Smooth muscle cell (in vitro differentiated cells): ENCODE measurements around the gene NDRG2. TPM values are rescaled to one million over a fixed set of nuclear protein-coding genes. Genes with fewer than 3 reads are reported as not detected.
A peak's percentile ranks its signal among the peaks of the same experiment; 100 is the strongest.

Experiments used
- DNase-seq: peaks from one replicate; lab custom pipeline; 2025; ENCODE audit not compliant: unreplicated experiment; lab: John Stamatoyannopoulos, UW
- H2AFZ ChIP-seq: fragments of 200-600 bp; sonication (generic); 2 replicates; pipeline ENCODE4 v1.6.0; 2016; ENCODE audit warnings: antibody characterized with exemption, low read depth, mild to moderate bottlenecking
- H3F3A ChIP-seq: fragments of 200-600 bp; sonication (generic); 2 replicates; pipeline ENCODE4 v1.6.0; 2017; ENCODE audit warnings: antibody characterized with exemption, low read depth
- H3K27ac ChIP-seq: fragments of 200-600 bp; sonication (generic); 2 replicates; pipeline ENCODE4 v1.5.1; 2016; ENCODE audit warnings: low read depth, mild to moderate bottlenecking
- H3K27me3 ChIP-seq: fragments of 200-600 bp; sonication (generic); 2 replicates; pipeline ENCODE4 v1.6.1; 2016; ENCODE audit warnings: low read depth, mild to moderate bottlenecking
- H3K36me3 ChIP-seq: fragments of 200-600 bp; sonication (generic); 2 replicates; pipeline ENCODE4 v1.5.1; 2016; ENCODE audit warnings: low read depth
- H3K4me1 ChIP-seq: fragments of 200-600 bp; sonication (generic); 2 replicates; pipeline ENCODE4 v1.5.1; 2016; ENCODE audit warnings: low read depth
- H3K4me2 ChIP-seq: fragments of 200-600 bp; sonication (generic); 2 replicates; pipeline ENCODE4 v1.6.0; 2016; ENCODE audit warnings: mild to moderate bottlenecking
- H3K4me3 ChIP-seq: fragments of 200-600 bp; sonication (generic); 2 replicates; pipeline ENCODE4 v1.5.1; 2016; ENCODE audit warnings: mild to moderate bottlenecking
- H3K79me2 ChIP-seq: fragments of 200-600 bp; sonication (generic); 2 replicates; pipeline ENCODE4 v1.6.0; 2016; ENCODE audit warnings: low read depth, mild to moderate bottlenecking
- H3K9ac ChIP-seq: fragments of 200-600 bp; sonication (generic); 2 replicates; pipeline ENCODE4 v1.6.0; 2016; ENCODE audit warnings: low read depth
- H3K9me3 ChIP-seq: fragments of 200-600 bp; sonication (generic); replicated peaks from 2 replicates; pipeline ENCODE4 v1.5.1; 2016; ENCODE audit warnings: low read depth
- H4K20me1 ChIP-seq: fragments of 200-600 bp; sonication (generic); 2 replicates; pipeline ENCODE4 v1.6.0; 2016; ENCODE audit warnings: low read depth
- WGBS: methylation state at CpG from one replicate; pipeline ENCODE4 v1.1.7; 2016; ENCODE audit warnings: low lambda C conversion rate; 5-methylcytosine and 5-hydroxymethylcytosine counted together
- polyA plus RNA-seq: library from polyadenylated mRNA; unstranded; fragments of >200 nt; fragmentation: Nextera tagmentation; extraction: Ambion mirVana; gene quantifications from 2 replicates; pipeline ENCODE4 v1.2.1, GENCODE V29; 2016
- total RNA-seq: library from RNA; depleted of rRNA; stranded (reverse); fragments of >200 nt; gene quantifications from 2 replicates; pipeline ENCODE4 v1.2.3, GENCODE V29; 2014
- TF ChIP-seq, protein P1 (sequence below): fragments of 200-600 bp; sonication (generic); IDR thresholded peaks from 2 replicates; pipeline ENCODE4 v1.5.1; 2017; ENCODE audit warnings: borderline replicate concordance, mild to moderate bottlenecking, antibody characterized with exemption; ENCODE audit not compliant: insufficient read depth, poor library complexity, severe bottlenecking

Gene NDRG2
- total and polyA plus RNA-seq, 2 experiments from 2014 or later = 31.1 to 48.4 TPM

GRCh38 chr14:21070083-21070609, 45.3 kb upstream of the NDRG2 start, which contains the start of gene ARHGEF40:
TSS of gene ARHGEF40 (plus strand) at chr14:21070304. CDS start at chr14:21070397, 93 bp downstream.
- Histone ChIP-seq H3K79me2 (peaks cover 28% of the 10 kb centered on the region), H4K20me1 (peaks cover 21% of the 10 kb centered on the region), H3K27me3 (no peaks in the 10 kb centered on the region), H2AFZ (peak within 1 kb of the TSS; percentile 84), H3K27ac (peak within 1 kb of the TSS; percentile 93), H3K9me3 (no peaks in the 10 kb centered on the region), H3K4me3 (peak within 1 kb of the TSS; percentile 88), H3K36me3 (no peaks in the 10 kb centered on the region), H3F3A (peaks cover 22% of the 10 kb centered on the region), H3K4me1 (peaks cover 25% of the 10 kb centered on the region), H3K4me2 (peak within 1 kb of the TSS; percentile 99), H3K9ac (peak within 1 kb of the TSS; percentile 91)
- peak; percentile 65 for DNase-seq
- under 1% methylated on average over 31 of the region's 63 CpGs for whole genome bisulfite sequencing
- TF ChIP-seq, protein P1, sequence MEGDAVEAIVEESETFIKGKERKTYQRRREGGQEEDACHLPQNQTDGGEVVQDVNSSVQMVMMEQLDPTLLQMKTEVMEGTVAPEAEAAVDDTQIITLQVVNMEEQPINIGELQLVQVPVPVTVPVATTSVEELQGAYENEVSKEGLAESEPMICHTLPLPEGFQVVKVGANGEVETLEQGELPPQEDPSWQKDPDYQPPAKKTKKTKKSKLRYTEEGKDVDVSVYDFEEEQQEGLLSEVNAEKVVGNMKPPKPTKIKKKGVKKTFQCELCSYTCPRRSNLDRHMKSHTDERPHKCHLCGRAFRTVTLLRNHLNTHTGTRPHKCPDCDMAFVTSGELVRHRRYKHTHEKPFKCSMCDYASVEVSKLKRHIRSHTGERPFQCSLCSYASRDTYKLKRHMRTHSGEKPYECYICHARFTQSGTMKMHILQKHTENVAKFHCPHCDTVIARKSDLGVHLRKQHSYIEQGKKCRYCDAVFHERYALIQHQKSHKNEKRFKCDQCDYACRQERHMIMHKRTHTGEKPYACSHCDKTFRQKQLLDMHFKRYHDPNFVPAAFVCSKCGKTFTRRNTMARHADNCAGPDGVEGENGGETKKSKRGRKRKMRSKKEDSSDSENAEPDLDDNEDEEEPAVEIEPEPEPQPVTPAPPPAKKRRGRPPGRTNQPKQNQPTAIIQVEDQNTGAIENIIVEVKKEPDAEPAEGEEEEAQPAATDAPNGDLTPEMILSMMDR = no peak

- Histone ChIP-seq H3K4me2 (peak overlapping the region; percentile 99), H2AFZ (peak overlapping the region; percentile 84), H3K36me3 (no peaks in the 10 kb centered on the region), H3K9ac (peak overlapping the region; percentile 91), H3K4me3 (peak overlapping the region; percentile 88), H3K79me2 (peaks cover 22% of the 10 kb centered on the region), H3K9me3 (no peaks in the 10 kb centered on the region), H4K20me1 (peaks cover 16% of the 10 kb centered on the region), H3K4me1 (peaks cover 25% of the 10 kb centered on the region), H3K27me3 (no peaks in the 10 kb centered on the region), H3F3A (peaks cover 22% of the 10 kb centered on the region), H3K27ac (peak overlapping the region; percentile 93)
- WGBS = under 1% methylated on average over 35 of the region's 40 CpGs
- peak; percentile 65 for DNase-seq
- TF ChIP-seq, protein P1 = no peak
Measured at GRCh38 chr14:21069388-21070082, 44.7 kb upstream of the NDRG2 start.

- Histone ChIP-seq H3K9ac (peak overlapping the region; percentile 91), H3K27ac (peak overlapping the region; percentile 93)
Measured at GRCh38 chr14:21068521-21069387, 43.9 kb upstream of the NDRG2 start.

More at GRCh38 chr14:21068521-21069387, 43.9 kb upstream of the NDRG2 start:
- no peak for DNase-seq
- 2% methylated on average over 42 of the region's 45 CpGs for WGBS
- no peaks in the 10 kb centered on the region for H3K36me3 ChIP-seq
- peaks cover 25% of the 10 kb centered on the region for H3K4me1 ChIP-seq
- H4K20me1 ChIP-seq = peaks cover 9% of the 10 kb centered on the region
- H3K27me3 ChIP-seq = no peaks in the 10 kb centered on the region
- TF ChIP-seq, protein P1 = peak; percentile 53
- H3K9me3 ChIP-seq = no peaks in the 10 kb centered on the region
- H3F3A ChIP-seq = peaks cover 29% of the 10 kb centered on the region
- peaks cover 14% of the 10 kb centered on the region for H3K79me2 ChIP-seq
- H2AFZ ChIP-seq = peak overlapping the region; percentile 84
- peak overlapping the region; percentile 88 for H3K4me3 ChIP-seq
- peak overlapping the region; percentile 99 for H3K4me2 ChIP-seq
